Measurements from ENCODE around the gene GMDS. TPM values are rescaled to one million over a fixed set of nuclear protein-coding genes. Genes with fewer than 3 reads are reported as not detected.

Gene GMDS
- total and polyA plus RNA-seq, 11 donors: 4.5 to 10.7 (median 7.0) TPM

- Histone ChIP-seq H3K27me3 (no peaks in the 10 kb centered on the region), H3K4me1 (peaks cover 0 to 26% (median 6%) of the 10 kb centered on the region in 12 donors), H3K9me3 (no peaks in the 10 kb centered on the region), H3K27ac (no peak overlapping the region), H3K36me3 (no peaks in the 10 kb centered on the region), H3K4me3 (no peak overlapping the region)
- ATAC-seq: no peak
- intact Hi-C loops (cut with DNase I): no loop called here
- 60 to 73% (median 66%) methylated on average over 1 of the region's 1 CpG for WGBS, 4 donors
- no peak for DNase-seq
- TF ChIP-seq CTCF (IDR thresholded peaks at IDR 0.05): no peak
- no peak for TF ChIP-seq POLR2A (IDR thresholded peaks at IDR 0.05)
These were observed 112.5 kb downstream of the GMDS start for GRCh38 chr6:2132916-2133315.

DNA sequence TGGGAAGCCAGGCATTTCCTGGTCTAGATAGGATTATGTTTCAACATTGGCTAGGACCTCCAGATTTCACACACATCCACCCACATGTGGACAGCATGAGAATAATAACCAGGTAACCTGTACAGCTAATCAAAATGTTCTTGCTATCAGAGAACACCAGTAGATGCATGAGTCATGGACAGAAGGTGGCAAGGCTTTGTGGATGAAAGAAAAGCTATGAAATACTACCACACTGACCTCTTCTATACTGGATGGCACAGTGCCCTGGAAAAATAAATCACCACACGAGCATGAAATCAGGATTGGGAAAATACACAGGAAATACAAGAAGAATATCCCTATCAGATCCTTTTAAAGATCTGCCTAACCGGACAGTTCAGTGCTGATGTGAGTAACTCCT, 113.0 kb downstream of the GMDS start:
- Histone ChIP-seq H3K27me3 (no peaks in the 10 kb centered on the region), H3K9me3 (no peaks in the 10 kb centered on the region), H3K4me1 (peaks cover 0 to 31% (median 8%) of the 10 kb centered on the region in 12 donors), H3K36me3 (no peaks in the 10 kb centered on the region), H3K4me3 (no peak overlapping the region), H3K27ac (no peak overlapping the region)
- 57 to 68% (median 61%) methylated on average over 2 of the region's 2 CpGs for WGBS, 4 donors
- no peak for TF ChIP-seq CTCF (IDR thresholded peaks at IDR 0.05)
- TF ChIP-seq POLR2A (IDR thresholded peaks at IDR 0.05): no peak
- ATAC-seq (no peak), DNase-seq (no peak)
- intact Hi-C loops (cut with DNase I): no loop called here

DNA sequence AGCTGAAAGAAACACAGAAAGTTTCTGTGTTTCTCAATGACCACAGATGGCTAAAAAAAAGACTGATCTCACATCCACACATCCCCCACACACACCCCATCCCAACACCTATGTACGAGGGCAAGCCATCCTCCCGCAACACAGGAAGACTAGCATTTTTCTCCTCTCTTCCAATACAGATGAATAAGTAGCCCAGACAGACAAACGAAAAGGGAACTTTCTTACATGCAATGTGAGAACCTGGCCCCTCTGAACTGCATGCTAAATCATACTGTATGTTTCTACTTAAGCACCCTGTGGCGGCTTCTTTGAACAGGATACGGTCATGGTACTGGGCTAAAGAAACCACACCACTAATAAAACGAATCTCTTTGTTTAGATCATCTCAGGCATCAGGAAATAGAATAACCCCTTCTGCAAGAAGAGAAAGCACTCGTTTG, 116.2 kb downstream of the GMDS start:
- intact Hi-C loops (cut with DNase I): loop anchor here in 2 of 10 donors (10.0 kb wide), 2 partner anchors 66 to 506 kb away; no protein-coding TSS in a partner anchor
- Histone ChIP-seq H3K27ac (no peak overlapping the region), H3K4me1 (peaks cover 0 to 39% (median 13%) of the 10 kb centered on the region in 12 donors), H3K4me3 (no peak overlapping the region), H3K9me3 (no peaks in the 10 kb centered on the region), H3K36me3 (no peaks in the 10 kb centered on the region), H3K27me3 (no peaks in the 10 kb centered on the region)
- WGBS, 4 donors: 75 to 88% (median 80%) methylated on average over 7 of the region's 7 CpGs
- no peak for DNase-seq
- no peak for TF ChIP-seq CTCF (IDR thresholded peaks at IDR 0.05)
- no peak for TF ChIP-seq POLR2A (IDR thresholded peaks at IDR 0.05)
- ATAC-seq: no peak

DNA sequence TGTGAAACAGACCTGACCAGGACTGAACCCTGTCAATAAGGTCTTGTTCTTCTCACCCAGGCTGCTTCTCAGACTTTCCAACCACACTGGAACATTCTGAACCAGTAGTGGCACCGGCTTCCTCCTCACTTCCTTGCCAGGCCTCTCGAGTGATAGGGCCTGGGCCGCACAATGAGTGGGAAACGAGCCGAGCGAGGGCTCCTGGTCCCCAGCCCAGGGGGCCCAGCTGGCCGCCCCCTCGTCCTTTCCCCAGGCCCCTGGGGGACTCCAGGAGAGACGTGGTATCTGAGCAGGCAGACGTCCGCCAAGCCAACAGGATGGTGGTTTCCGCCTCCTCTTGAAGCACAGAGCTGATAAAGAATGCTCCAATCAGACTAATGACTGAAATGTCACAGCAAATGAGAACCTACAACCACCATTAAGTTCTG, 117.9 kb downstream of the GMDS start:
- Histone ChIP-seq H3K4me1 (peaks cover 0 to 27% (median 11%) of the 10 kb centered on the region in 12 donors), H3K36me3 (no peaks in the 10 kb centered on the region), H3K9me3 (no peaks in the 10 kb centered on the region), H3K27me3 (no peaks in the 10 kb centered on the region), H3K27ac (peak overlapping the region; percentile 28 to 76 (median 58)), H3K4me3 (peak overlapping the region in 7 of 12 donors; percentile 19 to 39 (median 30))
- 16 to 24% (median 18%) methylated on average over 11 to 12 of the region's 12 CpGs for WGBS, 4 donors
- intact Hi-C loops (cut with DNase I): loop anchor here in 2 of 10 donors (10.0 kb wide), 2 partner anchors 67 to 507 kb away; no protein-coding TSS in a partner anchor
- TF ChIP-seq POLR2A (IDR thresholded peaks at IDR 0.05) (peak in 1 of 2 donors; percentile 18), CTCF (IDR thresholded peaks at IDR 0.05) (no peak)
- DNase-seq (peak; percentile 51 to 76 (median 61)), ATAC-seq (peak; percentile 88 to 93 (median 92))

Data from heart left ventricle (tissue), 16 donors.